ENCODE results near the gene SYNCRIP.
A peak's percentile ranks its signal among the peaks of the same experiment; 100 is the strongest.
"Not testable (repeated sequence)": the region's sequence is repeated elsewhere in the genome, so short reads cannot be mapped to it uniquely, and the experiment has no call there.

The SYNCRIP gene

DNA sequence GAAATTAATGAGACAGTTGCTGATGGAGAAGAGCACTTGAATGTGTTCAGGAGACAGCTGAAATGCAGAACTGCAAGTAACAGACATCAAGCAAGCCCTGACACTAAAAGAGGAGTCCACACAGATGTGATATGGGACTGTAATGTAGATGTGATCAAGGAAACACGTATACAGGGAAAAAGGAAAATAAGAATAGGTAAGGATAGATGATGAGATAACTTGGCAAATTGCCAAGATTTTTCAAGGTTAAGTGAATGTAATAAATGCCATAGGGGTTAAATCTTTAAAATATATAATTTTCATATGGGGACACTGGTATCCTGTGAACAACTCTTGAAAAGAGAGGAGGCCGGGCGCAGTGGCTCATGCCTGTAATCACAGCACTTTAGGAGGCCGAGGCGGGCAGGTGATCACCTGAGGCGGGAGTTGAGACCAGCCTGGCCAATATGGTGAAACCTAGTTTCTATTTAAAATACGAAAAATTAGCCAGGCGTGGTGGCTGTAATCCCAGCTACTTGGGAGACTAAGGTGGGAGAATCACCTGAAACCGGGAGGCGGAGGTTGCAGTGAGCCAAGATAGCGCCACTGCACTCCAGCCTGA lies 41.9 kb downstream of the SYNCRIP start:
- WGBS, 2 experiments: 87 to 92% methylated on average over 11 of the region's 11 CpGs

DNA sequence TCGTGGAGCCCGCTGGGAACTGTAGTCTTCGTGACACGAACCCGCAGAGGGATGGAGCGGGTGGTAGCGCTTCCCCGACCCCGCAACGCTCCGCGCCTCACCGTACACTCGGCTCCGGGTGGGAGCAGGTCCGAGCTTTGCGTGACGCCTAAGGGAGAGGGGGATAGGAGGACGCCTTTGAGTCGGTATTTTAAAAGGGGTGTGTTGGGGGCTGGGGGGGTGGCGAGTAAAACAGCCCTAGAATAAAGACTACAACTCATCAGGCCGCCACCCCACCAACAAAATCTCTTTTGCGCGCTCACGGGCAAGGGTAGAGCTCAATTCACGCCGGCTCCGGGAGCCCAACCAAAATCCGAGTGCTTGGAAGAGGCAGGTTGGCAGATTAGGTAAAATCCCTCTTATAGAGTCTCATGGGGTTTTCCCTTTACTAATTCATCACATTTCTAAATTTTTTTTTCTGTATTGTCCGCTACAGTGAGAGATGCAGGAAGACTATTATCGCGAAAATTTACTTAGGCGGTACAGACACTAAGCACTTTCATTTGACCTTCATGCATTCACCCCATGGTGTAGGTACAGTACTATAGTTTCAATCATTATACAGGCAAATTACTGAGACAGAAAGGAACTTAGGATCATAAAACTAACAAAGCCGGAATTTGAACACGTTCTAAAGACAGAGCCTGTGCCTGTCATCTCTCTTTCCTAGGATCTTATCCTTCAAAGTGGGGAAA lies 48.3 kb downstream of the SYNCRIP start:
- peak overlapping the region; percentile 70 for H3K4me3 ChIP-seq (ENCODE audit: insufficient read depth, low read depth, low read length)
- H3K27ac ChIP-seq (ENCODE audit: insufficient read depth, low read depth, low read length, poor library complexity, severe bottlenecking): peak overlapping the region; percentile 58
- H3K27me3 ChIP-seq (ENCODE audit: control insufficient read depth, insufficient read depth, low read length, poor library complexity, severe bottlenecking): peaks cover 34% of the 10 kb centered on the region
- WGBS, 2 experiments: 3 to 4% methylated on average over 32 to 33 of the region's 35 CpGs
- no peaks in the 10 kb centered on the region for H3K4me1 ChIP-seq (ENCODE audit: control insufficient read depth, insufficient read depth, low read length)
- H3K9me3 ChIP-seq (ENCODE audit: control insufficient read depth, low read length): no peaks in the 10 kb centered on the region
- H3K36me3 ChIP-seq (ENCODE audit: control insufficient read depth, insufficient read depth, low read length): no peaks in the 10 kb centered on the region

More for the DNA sequence above, 41.9 kb downstream of the SYNCRIP start:
- H3K4me1 ChIP-seq (ENCODE audit: control insufficient read depth, insufficient read depth, low read length): no peaks in the 10 kb centered on the region
- no peak overlapping the region for H3K4me3 ChIP-seq (ENCODE audit: insufficient read depth, low read depth, low read length)
- no peaks in the 10 kb centered on the region for H3K36me3 ChIP-seq (ENCODE audit: control insufficient read depth, insufficient read depth, low read length)
- peaks cover 8% of the 10 kb centered on the region for H3K27me3 ChIP-seq (ENCODE audit: control insufficient read depth, insufficient read depth, low read length, poor library complexity, severe bottlenecking)
- H3K9me3 ChIP-seq (ENCODE audit: control insufficient read depth, low read length): no peaks in the 10 kb centered on the region
- H3K27ac ChIP-seq (ENCODE audit: insufficient read depth, low read depth, low read length, poor library complexity, severe bottlenecking): no peak overlapping the region

DNA sequence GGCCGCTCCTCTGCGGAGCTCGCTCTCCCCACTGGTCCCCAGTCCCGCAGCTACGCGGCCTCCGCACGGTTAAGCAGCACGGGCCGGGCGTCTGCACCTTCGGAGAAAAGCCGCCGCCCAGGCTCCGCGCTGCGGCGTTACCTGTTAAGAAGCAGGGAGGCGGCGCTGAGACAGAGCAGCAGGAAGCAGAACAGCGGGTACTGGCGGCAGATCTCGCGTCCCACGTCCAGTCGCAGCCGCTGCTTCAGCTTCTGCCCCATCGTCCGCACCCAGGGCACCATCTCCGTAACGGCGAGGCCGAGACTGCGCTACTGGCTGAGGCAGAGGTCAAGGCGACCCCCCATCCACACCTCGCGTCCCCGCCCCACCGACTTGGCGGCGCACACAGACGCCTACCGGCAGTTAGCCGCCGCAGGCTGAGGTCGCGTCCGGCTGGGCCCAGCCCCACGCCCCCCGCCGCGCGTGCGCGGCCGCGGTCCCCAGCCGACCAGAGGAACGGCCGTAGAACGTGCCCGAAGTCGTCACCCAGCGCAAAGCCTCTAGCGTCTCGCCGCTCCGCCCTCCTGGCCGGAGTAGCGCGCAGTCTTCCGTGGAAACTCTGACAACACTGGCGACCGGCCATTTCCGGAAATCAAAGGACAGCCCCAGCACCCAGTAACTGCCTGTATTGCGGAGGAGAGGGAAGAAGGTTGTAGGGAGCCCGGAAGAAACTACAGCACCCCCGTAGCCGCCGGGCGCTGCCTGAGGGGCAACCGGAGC lies 49.1 kb downstream of the SYNCRIP start, which contains the start of gene SNX14:
TSS of gene SNX14 (minus strand) at position 421 of the 759 bp plus-strand sequence. CDS start at position 281, 140 bp downstream.
- peak within 1 kb of the TSS; percentile 58 for H3K27ac ChIP-seq (ENCODE audit: insufficient read depth, low read depth, low read length, poor library complexity, severe bottlenecking)
- H3K36me3 ChIP-seq (ENCODE audit: control insufficient read depth, insufficient read depth, low read length): no peaks in the 10 kb centered on the region
- no peaks in the 10 kb centered on the region for H3K4me1 ChIP-seq (ENCODE audit: control insufficient read depth, insufficient read depth, low read length)
- WGBS, 2 experiments: 0% methylated on average over 82 of the region's 82 CpGs
- H3K4me3 ChIP-seq (ENCODE audit: insufficient read depth, low read depth, low read length): peak within 1 kb of the TSS; percentile 70
- peaks cover 34% of the 10 kb centered on the region for H3K27me3 ChIP-seq (ENCODE audit: control insufficient read depth, insufficient read depth, low read length, poor library complexity, severe bottlenecking)
- H3K9me3 ChIP-seq (ENCODE audit: control insufficient read depth, low read length): no peaks in the 10 kb centered on the region

DNA sequence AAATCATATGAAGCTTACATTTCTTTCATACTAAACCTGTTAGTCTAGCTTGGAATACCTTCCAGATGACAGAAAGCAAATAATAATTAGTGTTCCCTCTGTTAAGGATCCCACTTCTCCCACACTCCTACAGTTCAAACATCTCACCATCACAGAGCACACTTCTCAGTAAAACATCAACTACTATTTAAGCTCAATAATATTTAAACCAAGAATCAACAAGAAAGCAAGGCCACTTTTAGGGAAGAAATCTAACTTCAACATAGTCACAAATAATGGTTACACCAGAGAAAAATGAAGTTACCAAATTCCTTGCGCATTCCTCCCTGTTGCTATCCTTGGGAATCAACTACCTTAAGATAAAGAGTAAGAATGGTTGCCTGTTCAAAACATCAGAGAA lies 50.7 kb downstream of the SYNCRIP start:
- no peaks in the 10 kb centered on the region for H3K4me1 ChIP-seq (ENCODE audit: control insufficient read depth, insufficient read depth, low read length)
- H3K9me3 ChIP-seq (ENCODE audit: control insufficient read depth, low read length): no peaks in the 10 kb centered on the region
- no peak overlapping the region for H3K4me3 ChIP-seq (ENCODE audit: insufficient read depth, low read depth, low read length)
- peaks cover 34% of the 10 kb centered on the region for H3K27me3 ChIP-seq (ENCODE audit: control insufficient read depth, insufficient read depth, low read length, poor library complexity, severe bottlenecking)
- H3K36me3 ChIP-seq (ENCODE audit: control insufficient read depth, insufficient read depth, low read length): no peaks in the 10 kb centered on the region
- 95 to 100% methylated on average over 1 of the region's 1 CpG for WGBS, 2 experiments
- H3K27ac ChIP-seq (ENCODE audit: insufficient read depth, low read depth, low read length, poor library complexity, severe bottlenecking): no peak overlapping the region

DNA sequence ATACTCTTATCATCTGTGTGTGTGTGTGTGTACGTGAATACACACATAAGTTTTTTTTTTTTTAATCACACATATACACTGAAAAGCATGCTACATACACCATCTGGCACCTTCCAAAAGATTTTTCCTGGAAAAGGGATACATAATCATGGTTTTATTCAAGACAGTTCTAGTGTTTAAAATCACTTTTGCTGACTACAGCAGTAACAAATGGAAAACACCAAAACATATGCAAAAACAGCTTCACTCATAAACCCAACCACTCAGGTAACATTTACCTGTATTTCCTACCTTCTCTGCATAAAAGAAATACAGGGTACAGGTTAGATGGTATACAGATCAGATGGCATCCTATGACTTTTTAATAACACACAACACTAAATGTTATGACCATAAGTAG lies 51.5 kb downstream of the SYNCRIP start:
- WGBS, 2 experiments: no CpG with 5 or more reads among the region's 1 CpG
- no peak overlapping the region for H3K4me3 ChIP-seq (ENCODE audit: insufficient read depth, low read depth, low read length)

DNA sequence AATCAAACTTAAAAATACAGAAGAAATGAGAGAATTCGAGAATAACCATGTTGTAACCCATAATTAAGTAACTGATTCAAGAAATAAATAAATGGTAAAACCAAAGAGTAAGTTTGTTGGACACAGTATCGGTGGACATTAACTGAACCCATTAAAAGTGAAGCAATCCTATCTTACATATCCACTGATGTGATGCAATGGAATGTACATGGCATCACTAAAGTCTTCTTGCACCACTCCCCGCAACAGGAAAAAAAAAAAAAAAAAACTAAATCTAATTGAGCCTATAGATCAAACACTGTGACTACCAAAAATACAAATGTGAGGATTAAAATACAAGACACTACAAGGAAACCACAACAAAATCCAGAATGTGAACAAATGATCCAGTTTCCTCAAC lies 56.9 kb downstream of the SYNCRIP start:
- H3K36me3 ChIP-seq (ENCODE audit: control insufficient read depth, insufficient read depth, low read length): no peaks in the 10 kb centered on the region
- H3K4me3 ChIP-seq (ENCODE audit: insufficient read depth, low read depth, low read length): no peak overlapping the region
- 96 to 100% methylated on average over 1 to 2 of the region's 3 CpGs for WGBS, 2 experiments
- H3K9me3 ChIP-seq (ENCODE audit: control insufficient read depth, low read length): peaks cover 2% of the 10 kb centered on the region
- H3K4me1 ChIP-seq (ENCODE audit: control insufficient read depth, insufficient read depth, low read length): no peaks in the 10 kb centered on the region
- H3K27me3 ChIP-seq (ENCODE audit: control insufficient read depth, insufficient read depth, low read length, poor library complexity, severe bottlenecking): no peaks in the 10 kb centered on the region
- H3K27ac ChIP-seq (ENCODE audit: insufficient read depth, low read depth, low read length, poor library complexity, severe bottlenecking): no peak overlapping the region

More for the DNA sequence above, 51.5 kb downstream of the SYNCRIP start:
- Histone ChIP-seq H3K36me3 (ENCODE audit: control insufficient read depth, insufficient read depth, low read length) (no peaks in the 10 kb centered on the region), H3K4me1 (ENCODE audit: control insufficient read depth, insufficient read depth, low read length) (no peaks in the 10 kb centered on the region), H3K9me3 (ENCODE audit: control insufficient read depth, low read length) (no peaks in the 10 kb centered on the region), H3K27ac (ENCODE audit: insufficient read depth, low read depth, low read length, poor library complexity, severe bottlenecking) (no peak overlapping the region), H3K27me3 (ENCODE audit: control insufficient read depth, insufficient read depth, low read length, poor library complexity, severe bottlenecking) (peaks cover 30% of the 10 kb centered on the region)

DNA sequence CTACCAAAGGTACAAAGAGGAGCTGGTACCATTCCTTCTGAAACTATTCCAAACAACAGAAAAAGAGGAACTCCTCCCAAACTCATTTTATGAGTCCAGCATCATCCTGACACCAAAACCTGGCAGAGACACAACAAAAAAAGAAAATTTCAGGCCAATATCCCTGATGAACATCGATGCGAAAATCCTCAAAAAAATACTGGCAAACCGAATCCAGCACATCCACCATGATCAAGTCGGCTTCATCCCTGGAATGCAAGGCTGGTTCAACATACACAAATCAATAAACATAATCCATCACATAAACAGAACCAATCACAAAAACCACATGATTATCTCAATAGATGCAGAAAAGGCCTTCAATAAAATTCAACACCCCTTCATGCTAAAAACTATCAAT lies 59.9 kb downstream of the SYNCRIP start:
- not testable (repeated sequence) for H3K27me3 ChIP-seq (ENCODE audit: control insufficient read depth, insufficient read depth, low read length, poor library complexity, severe bottlenecking); H3K36me3 ChIP-seq (ENCODE audit: control insufficient read depth, insufficient read depth, low read length); H3K4me1 ChIP-seq (ENCODE audit: control insufficient read depth, insufficient read depth, low read length); H3K27ac ChIP-seq (ENCODE audit: insufficient read depth, low read depth, low read length, poor library complexity, severe bottlenecking); H3K9me3 ChIP-seq (ENCODE audit: control insufficient read depth, low read length); H3K4me3 ChIP-seq (ENCODE audit: insufficient read depth, low read depth, low read length)
- 95 to 97% methylated on average over 4 of the region's 4 CpGs for WGBS, 2 experiments

DNA sequence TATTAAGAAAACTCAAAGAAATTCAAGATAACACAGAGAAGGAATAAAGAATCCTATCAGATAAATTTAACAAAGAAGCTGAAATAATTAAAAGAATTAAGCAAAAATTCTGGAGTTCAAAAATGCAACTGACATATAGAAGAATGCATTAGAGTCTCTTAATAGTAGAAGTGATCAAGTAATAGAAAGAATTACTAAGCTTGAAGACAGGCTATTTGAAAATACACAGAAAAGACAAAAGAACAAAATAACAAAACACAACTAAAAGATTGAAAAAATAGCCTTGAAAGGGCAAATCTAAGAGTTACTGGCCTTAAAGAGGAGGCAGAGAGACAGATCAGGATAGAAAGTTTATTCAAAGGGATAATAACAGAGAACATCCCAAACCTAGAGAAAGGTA lies 61.1 kb downstream of the SYNCRIP start:
- Histone ChIP-seq H3K36me3 (ENCODE audit: control insufficient read depth, insufficient read depth, low read length) (no peaks in the 10 kb centered on the region), H3K9me3 (ENCODE audit: control insufficient read depth, low read length) (peaks cover 2% of the 10 kb centered on the region), H3K4me3 (ENCODE audit: insufficient read depth, low read depth, low read length) (no peak overlapping the region), H3K27ac (ENCODE audit: insufficient read depth, low read depth, low read length, poor library complexity, severe bottlenecking) (no peak overlapping the region), H3K4me1 (ENCODE audit: control insufficient read depth, insufficient read depth, low read length) (no peaks in the 10 kb centered on the region), H3K27me3 (ENCODE audit: control insufficient read depth, insufficient read depth, low read length, poor library complexity, severe bottlenecking) (no peaks in the 10 kb centered on the region)

DNA sequence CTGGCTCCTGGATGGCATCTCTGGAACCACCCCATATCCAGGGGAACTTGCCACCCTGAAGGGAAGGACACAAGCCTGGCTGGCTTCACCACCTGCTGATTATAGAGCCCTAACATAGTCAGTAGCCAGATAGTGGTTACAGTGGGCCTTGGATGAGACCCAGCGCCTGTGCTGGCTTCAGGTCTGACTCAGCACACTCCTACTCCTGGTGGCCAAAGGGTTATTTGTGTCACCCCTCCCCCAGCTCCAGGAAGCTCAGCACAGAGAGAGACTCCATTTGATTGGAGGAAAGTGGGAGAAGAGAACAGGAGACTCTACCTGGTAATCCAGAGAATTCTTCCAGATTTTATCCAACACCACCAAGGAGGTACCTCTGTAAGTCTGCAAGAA lies 61.8 kb downstream of the SYNCRIP start:
- Histone ChIP-seq H3K4me3 (ENCODE audit: insufficient read depth, low read depth, low read length) (no peak overlapping the region), H3K9me3 (ENCODE audit: control insufficient read depth, low read length) (peaks cover 2% of the 10 kb centered on the region), H3K4me1 (ENCODE audit: control insufficient read depth, insufficient read depth, low read length) (no peaks in the 10 kb centered on the region), H3K36me3 (ENCODE audit: control insufficient read depth, insufficient read depth, low read length) (no peaks in the 10 kb centered on the region), H3K27me3 (ENCODE audit: control insufficient read depth, insufficient read depth, low read length, poor library complexity, severe bottlenecking) (no peaks in the 10 kb centered on the region), H3K27ac (ENCODE audit: insufficient read depth, low read depth, low read length, poor library complexity, severe bottlenecking) (no peak overlapping the region)
- 75 to 87% methylated on average over 1 of the region's 1 CpG for WGBS, 2 experiments
